HG03521 (cell line): ENCODE data around the gene SLC22A2.
"Not testable (repeated sequence)": the region's sequence is repeated elsewhere in the genome, so short reads cannot be mapped to it uniquely, and the experiment has no call there.

Source experiments
- ATAC-seq: cut with Tn5 transposase; IDR thresholded peaks from one replicate; pipeline ENCODE4 v1.9.1; 2021; ENCODE audit warnings: mild to moderate bottlenecking, moderate library complexity; ENCODE audit not compliant: unreplicated experiment

The SLC22A2 gene

DNA sequence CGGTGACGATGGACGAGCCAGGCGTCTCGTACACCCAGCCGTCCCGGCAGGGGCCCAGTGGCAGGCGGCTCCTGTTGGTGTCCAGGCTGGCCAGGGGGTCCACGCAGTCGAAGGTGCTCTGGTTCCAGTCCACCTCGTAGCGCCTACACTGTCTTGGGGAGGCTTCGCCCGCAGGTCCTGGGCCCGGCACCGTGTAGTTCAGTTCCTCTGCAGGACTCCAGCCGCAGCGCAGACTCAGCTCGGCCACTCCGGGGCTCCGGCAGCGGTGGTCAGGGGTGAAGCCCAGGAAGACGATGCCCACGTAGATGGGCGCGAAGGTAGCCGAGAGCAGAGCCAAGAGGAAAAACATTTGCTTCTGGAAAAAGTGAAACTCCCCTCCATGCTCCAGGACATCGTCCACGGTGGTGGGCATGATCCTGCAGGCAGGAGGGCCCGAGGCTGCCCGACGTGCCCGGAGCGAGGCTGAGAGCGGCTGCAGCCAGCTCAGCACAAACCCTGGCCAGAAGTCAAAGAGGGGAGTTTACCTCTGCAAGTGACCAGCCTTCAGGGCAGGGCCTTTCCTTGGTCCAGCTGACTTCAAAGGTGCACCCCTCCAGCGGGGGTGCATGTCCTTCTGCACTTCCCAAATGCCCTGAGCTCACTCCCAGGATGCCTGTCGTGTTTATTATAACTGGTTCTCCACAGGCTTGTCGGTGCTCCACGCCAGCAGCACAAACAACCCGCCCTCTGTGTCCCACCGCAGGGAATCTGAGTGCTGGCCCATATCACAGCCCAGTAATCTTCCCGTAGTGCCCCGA is at the start of gene SLC22A2:
Gene SLC22A2 (minus strand): TSS at position 476 of the 797 bp plus-strand sequence. CDS start 64 bp downstream, at position 412.
- no peak for ATAC-seq

DNA sequence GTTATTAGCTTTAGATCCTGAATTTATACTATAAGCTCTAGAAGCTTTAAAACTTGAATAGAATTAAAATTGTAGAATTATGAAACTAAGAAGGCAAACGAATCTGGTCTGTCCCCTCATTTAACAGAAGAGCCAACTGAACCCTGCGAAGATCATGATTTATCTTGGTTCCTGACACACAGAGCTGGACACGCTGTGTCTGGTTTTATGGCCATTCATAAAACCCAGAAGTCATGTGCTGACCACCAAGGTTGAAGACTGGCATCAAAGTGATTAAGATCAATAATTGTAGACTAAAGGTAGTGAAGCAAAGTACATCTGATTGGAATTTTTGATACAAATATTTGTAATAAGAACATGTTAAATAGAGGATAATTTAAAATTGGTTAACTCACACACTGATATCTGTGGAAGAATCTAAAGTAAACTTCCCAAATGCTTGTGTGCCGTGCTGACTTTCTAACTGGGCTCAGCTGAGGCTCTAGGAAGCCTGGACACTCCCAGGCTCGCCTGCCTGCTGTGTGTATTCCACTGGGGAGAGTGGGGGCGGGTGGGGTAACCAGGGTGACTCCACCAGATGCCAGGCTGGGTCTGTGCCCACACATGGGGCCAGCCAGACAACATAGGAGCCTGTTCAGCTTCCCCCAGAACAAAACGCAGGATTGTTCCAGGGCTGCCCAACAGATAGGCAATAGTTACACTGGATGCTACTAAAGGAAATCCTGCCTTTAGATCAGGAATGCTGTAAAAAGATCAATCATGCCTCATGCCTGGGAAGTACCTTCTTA is 47.5 kb upstream of the SLC22A2 start:
- no peak for ATAC-seq

DNA sequence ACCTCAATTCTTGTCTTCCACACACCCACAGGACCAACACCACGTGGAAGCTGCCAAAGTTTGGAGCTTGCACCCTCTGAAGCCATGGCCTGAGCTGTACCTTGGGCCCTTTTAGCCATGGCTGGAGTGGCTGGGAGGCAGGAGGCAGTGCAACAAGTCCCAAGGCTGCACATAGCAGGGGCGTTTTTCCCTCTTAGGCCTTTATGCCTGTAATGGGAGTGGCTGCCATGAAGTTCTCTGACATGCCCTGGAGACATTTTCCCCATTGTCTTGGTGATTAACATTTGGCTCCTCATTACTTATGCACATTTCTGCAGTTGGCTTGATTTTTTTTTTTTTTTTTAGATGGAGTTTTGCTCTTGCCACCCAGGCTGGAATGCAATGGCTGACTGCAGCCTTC is 45.2 kb upstream of the SLC22A2 start:
- no peak for ATAC-seq

DNA sequence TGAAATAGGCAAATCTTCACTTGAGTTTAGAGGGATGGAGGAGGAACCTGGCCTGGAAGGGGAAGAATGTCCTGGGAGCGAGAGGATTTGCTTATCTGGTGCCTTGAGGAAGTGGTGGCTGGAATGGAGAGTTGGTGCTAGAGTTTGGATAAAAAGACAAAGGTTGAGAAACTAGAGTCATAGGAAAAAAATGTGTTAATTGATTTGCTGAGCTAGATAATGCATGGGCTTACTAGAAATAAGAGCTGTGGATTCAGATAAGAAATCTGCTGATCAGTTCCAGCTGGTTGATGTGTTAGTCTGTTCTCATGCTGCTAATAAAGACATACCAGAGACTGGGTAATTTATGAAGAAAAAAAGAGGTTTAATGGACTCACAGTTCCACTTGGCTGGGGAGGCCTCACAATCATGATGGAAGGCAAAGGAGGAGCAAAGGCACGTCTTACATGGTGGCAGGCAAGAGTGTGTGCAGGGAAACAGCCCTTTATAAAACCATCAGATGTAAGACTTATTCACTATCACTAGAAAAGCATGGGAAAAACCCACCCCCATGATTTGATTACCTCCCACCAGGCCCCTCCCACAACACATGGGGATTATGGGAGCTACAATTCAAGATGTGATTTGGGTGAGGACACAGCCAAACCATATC is 43.9 kb upstream of the SLC22A2 start:
- not testable (repeated sequence) for ATAC-seq

DNA sequence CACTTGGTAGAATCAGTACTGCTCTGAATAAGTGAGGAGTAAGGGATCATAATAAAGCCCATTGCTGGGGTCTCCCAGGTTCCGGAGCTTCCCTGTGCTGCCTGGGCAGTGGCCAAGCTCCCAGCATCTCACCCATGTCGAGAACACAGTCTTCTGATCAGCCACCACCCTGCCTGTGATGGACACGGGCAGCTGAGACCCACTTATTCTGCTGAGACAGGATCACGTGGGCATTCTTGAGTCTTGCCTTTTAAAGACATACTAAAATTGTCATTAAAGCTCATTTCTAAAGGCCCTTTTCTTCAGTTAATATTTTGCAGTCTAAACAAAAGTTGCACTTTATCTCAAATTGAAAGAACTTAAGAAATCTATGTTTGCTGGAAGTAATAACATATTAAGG is 42.7 kb upstream of the SLC22A2 start:
- no peak for ATAC-seq

DNA sequence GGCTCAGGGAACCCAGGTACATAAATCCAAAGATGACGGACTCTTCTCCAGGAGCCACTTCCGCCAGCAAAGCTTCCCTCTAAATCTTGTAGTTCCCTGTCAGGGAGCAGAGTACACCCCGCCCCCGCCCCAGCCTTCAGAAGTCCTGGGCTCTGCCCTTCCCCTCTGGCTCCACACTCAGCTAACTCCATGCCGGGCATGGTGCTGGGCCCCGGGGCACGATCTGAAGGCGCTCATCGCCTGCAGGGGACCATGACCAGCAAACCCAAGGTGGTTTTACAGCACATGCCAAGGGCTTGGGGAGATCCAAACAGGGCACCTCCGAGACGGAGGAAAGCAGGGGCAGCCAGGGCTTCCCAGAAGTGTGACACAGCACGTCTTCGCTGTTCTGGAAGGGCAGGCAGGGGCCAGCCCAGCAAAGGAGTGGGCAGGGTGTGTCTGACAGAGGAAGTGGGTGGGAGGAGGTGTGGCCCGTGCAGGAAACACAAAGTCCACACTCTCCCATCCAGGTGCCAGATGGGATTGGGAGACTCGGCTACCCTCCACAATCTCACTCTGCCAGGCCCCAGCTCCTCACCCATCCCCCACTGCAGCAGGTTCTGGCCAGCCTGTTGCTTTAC is 41.6 kb upstream of the SLC22A2 start:
- ATAC-seq: no peak

DNA sequence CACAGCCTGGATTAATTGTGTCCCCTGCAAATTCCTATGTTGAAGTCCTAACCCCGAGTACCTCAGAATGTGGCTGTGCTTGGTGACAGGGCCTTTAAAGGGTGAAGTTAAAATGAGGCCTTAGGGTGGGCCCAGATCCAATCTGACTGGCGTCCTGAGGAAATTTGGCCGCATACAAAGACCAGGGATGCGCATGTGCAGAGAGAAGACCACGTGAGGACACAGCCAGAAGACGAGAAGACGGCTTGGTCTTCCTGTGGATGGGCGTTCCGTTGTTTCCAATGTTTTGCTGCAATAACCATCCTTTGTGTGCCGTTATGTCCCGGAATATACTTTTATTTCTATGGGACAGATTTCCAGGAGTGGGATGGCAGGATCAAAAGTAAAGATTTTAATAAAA is 40.9 kb upstream of the SLC22A2 start:
- ATAC-seq: no peak

DNA sequence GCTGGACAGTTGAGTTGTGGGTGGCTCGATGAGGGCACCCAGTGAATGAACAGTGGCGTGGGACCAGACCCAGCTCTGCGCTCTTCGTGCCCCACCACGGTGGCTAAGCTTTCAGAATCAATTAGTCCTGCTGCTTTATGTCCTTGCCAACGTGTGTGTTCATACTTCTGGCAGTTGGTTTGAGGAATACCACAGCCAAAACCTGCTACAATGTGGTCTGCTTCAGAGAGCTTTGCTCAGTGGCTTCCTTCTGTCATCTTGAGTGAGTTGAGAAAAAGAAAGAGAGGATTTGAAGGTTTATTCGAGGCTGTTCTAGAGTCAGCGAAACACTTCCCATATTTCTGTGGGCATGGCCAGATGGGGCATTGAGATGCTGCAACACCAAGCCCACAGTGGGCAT is 39.5 kb upstream of the SLC22A2 start:
- no peak for ATAC-seq

DNA sequence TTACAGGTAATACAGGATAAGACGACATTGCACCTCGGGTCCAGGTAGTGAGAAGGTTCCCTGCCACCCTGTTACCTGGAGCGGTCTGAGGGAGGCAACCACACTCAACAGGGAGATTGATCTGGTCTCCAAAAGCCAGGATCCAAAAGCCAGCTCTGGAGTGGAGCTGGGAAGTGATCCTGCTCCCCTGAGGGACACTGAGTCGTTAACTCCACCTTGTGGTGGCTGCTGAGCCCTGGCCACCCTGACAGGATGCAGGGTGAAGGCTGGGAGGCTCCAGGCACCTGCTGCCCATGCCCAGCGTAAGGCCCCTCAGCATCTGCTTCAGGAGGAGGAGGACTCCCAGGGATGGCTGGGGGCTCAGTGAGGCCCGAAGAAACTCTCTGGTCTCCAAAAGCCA is 38.7 kb upstream of the SLC22A2 start:
- no peak for ATAC-seq

DNA sequence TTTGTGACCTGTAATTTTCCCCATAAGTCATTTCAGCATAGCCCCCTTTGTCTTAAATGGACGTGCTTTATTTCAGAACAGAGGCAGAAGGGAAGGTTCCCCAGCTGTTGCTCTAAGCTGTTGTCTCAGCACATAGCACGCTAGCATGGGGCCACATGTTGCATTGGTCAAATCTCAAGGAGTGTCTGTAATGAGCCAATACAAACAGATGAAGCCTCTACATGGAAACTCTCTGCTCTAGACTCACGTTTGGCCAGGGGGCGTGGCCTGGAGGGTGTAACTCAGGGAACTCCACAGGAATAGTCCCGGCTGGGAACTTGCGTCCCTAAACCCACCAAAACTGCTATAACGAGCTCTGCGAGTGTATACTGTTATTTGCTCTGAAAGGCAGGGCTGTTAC is 35.2 kb upstream of the SLC22A2 start:
- ATAC-seq: no peak

DNA sequence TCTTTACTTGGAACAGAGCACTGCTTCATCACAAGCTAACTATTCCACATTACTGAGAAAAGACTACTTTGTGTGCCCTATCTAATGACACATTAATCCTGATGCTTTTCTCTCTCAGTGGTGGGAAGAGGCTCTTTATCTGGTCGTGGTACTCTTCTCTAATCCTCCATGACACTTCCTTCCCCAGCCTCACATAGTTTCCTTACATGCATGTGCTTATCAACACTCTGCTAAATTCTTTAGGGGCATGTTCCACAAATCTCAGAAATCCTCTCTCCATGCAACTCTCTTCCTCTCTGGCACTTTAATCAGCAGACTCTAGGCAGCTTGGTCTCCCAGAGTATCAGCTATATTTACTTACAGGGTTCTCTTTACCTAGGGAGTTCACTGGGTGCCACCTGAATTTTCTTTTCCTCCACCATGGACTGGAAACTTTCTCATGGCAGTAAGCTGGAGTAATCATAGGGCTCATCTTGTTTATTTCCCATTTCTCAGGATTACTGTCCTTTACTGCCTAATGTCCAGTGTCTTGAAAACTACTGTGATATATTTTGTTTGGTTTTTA is 27.0 kb upstream of the SLC22A2 start:
- ATAC-seq: no peak

DNA sequence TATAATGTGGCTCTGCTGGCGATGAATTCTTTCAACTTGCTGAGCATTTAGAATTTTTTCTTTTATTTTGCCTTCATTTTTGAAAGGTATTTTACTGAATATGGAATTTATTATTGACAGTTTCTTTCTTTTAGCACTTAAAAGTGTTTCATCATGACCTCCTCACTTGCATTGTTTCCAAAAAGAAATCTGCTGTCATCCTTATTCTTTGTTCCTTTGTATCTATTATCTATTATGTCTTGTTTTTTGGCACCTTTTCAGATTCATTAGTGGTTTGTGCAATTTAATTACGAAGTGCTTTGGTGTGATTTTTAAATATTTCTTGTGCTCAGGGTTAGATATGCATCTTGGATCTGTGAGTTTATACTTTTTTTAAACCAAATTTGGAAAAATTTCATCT is 26.0 kb upstream of the SLC22A2 start:
- no peak for ATAC-seq

DNA sequence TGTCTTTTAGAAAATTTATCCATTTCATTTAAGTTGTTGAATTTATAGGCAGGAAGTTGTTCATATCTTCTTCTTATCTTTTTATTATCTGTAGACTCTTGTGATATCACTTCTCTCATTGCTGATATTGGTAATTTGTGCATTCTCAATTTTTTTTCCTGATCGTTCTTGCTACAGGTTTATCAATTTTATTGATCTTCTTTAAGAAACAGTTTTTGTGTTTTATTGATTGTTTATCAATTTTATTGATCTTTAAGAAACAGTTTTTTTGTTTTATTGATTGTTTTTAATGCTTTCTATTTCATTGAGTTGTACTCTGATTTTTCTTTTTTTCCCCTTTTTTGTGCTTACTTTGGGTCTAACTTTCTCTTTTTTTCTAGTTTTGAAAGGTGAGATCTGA is 23.8 kb upstream of the SLC22A2 start:
- ATAC-seq: no peak

DNA sequence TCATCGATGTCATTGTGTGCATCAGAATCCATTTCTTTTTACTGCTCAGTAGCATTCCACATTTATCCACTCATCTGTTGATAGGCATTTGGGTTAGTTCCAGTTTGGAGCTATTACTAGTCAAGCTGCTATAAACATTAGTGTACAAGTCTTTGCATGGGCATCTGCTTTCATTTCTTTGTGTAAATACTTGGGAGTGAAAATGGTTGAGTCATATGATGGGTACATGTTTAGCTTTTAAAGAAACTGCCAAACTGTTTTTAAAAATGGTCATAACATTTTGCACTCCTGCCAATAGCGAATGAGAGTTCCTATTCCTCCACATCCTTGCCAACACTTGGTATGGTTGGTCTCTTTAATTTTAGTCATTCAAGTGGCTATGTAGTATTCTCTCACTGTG is 21.2 kb upstream of the SLC22A2 start:
- ATAC-seq: no peak

DNA sequence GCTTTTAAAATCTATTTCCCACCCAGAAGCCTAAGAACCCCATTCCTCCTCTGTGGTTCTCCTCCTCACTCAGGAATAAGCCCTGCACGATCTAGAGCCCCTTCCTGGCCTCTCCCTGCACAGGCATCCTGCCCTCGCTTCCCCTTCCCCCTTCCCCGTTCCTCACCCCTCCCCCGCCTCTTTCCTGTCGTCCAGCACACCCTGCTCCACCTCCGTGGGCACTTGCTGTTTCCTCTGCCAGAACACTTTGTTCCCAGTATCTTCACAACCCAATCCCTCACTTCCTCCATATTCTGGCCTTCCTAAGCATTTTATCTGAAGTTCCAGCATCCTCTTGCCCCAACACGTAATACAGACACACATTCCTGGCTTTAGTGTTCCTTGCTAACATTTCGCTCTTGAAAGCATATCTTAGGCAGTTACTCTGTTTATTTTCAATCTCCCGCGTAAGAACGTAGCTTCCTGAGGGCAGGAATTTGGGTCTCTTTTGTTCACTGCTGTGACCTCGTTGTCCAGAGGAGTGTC is 20.2 kb upstream of the SLC22A2 start:
- ATAC-seq: no peak

DNA sequence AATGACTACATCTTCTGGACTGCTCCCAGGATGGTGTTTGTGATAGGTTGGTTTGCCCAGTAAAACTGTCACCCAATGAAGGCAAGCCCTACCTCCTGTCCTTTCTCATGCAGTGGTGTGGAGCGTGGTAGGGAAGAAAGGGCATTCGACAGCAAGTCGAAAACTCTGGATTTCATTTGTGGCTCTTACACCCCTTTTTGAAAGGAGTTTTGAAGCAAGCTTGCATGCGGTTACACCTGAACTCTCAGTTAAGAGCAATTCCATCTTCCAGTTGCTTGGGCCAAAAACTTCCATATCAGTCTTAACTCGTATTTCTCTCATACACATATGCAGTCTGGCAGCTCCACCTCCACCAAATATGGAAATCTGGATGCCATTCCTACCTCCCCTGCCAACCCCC is 19.7 kb upstream of the SLC22A2 start:
- no peak for ATAC-seq

DNA sequence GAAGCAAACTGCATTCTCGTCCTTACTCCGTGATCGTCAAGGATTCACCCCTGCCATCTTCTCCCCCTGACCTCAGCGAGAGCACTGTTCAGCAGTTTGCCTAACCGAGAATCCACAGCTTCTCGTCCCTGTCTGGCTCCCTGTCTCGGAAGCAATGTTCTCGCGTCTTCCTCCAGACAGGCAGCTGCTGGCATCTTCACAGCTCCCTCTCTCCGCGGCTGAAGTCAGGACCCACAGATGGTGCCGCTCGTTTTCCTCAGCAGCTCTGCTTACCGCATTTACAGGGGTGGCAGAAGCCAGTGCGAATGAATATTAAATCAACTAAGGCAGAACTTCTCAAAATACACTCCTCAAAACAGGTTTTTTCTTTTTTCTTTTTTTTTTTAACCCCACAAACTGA is 18.9 kb upstream of the SLC22A2 start:
- ATAC-seq: no peak

DNA sequence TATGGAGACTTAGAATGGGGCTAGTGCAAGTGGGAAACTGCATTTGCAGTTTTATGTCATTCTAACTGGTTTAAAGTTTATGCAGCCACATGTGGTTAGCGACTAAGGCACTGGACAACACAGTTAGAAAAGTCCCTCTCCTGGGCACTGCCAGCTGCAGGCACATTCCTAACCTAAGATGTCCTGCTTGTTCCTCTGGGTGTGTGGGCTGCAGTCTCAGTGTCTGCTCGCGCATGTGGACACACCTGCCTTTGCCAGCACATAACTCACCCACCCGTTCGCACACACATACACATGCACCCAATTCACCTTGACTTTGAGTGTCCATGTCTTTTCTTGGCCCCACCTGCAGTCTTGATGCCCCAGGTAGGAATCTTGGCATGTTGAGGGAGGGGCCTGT is 18.5 kb upstream of the SLC22A2 start:
- no peak for ATAC-seq

DNA sequence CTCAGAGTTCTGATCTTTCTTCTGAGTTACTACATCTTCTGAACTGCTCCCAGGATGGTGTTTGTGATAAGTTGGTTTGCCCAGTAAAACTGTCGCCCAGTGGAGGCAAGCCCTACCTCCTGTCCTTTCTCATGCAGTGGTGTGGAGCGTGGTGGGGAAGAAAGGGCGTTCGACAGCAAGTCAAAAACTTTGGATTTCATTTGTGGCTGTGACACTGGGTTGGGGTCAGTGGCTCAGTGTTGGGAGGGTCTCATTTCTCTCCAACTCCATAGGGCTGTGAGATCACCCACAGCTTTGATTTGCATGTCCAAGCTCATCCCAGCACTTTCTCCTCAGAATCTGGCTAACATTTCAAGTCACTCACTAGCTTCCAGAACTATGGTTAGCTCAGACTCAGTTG is 17.5 kb upstream of the SLC22A2 start:
- ATAC-seq: no peak

DNA sequence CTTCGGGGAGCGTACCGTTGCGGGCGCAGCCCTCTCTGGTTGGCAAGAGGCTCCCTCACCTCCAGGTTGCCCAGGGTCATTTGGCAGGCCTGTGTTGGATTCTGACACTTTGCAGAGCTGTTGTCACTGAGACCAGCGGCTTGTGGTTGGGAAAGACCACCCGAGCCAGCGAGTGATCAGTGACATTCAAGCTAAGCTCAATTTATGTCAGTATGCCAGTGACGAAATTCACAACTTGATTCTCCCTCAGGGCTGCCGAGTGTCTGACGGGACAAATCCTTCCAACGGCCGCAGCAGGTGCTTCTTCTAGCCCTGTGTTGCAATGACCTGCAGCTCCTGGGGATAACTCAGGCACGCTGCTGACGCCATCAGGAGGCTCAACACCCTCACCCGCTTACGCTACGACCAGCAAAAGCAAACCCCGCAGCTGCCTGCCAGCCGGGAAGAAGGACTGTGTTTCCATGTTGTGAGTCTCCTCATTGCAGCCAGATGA is 16.9 kb upstream of the SLC22A2 start:
- no peak for ATAC-seq
